Endothelial cell of umbilical vein (primary cell): Measurements from ENCODE around the gene CD160. TPM values are rescaled to one million over a fixed set of nuclear protein-coding genes. Genes with fewer than 3 reads are reported as not detected.
"Not testable (repeated sequence)": the region's sequence is repeated elsewhere in the genome, so short reads cannot be mapped to it uniquely, and the experiment has no call there.

ENCODE experiments used
- BruUV-seq: library from RNA; stranded (reverse); fragments of 400-500 nt; replicated peaks from 2 replicates; lab custom pipeline; 2021; lab: Mats Ljungman, UMichigan
- CTCF ChIA-PET: fragments of 300-600, 350-600 bp; sonication (Branson Sonifier 250); formaldehyde crosslinking; loops from one replicate; lab custom pipeline; 2021; ENCODE audit warnings: antibody characterized with exemption, inconsistent platforms; lab: Charles Lee
- POLR2A ChIA-PET: fragments of 300-600, 350-600 bp; sonication (Branson Sonifier 250); formaldehyde crosslinking; loops from one replicate; lab custom pipeline; 2021; ENCODE audit warnings: antibody characterized with exemption, inconsistent platforms; lab: Charles Lee
- DNase-seq: peaks from one replicate; pipeline ENCODE4 v3.0.0-alpha.2; 2011; ENCODE audit warnings: low read depth, low spot score
- FAIRE-seq: peaks from 2 replicates; lab custom pipeline; 2011; peaks lifted over from hg19 to GRCh38; lab: Jason Lieb, UNC
- H2AFZ ChIP-seq: 2 replicates; pipeline ENCODE4 v1.6.0; 2012; ENCODE audit warnings: low read depth, low read length, control low read depth, inconsistent platforms
- H3K27ac ChIP-seq: 2 replicates; pipeline ENCODE4 v1.5.1; 2011; ENCODE audit warnings: low read depth, mild to moderate bottlenecking, control low read depth, low read length, moderate library complexity; ENCODE audit not compliant: insufficient read depth
- H3K27me3 ChIP-seq, 2 experiments: 2 replicates each; pipeline versions ENCODE4 v1.6.0 to v1.6.1; 2011; ENCODE audit warnings: low read length in 2 of 2, mixed read lengths in 1 of 2; ENCODE audit not compliant: control insufficient read depth in 2 of 2, insufficient read depth in 2 of 2
- H3K36me3 ChIP-seq, 2 experiments: 2 replicates in 1 of 2; 3 replicates in 1 of 2; pipeline ENCODE4 v1.5.1; 2011; ENCODE audit warnings: low read length in 2 of 2, mild to moderate bottlenecking in 1 of 2, moderate library complexity in 1 of 2; ENCODE audit not compliant: control insufficient read depth in 2 of 2, insufficient read depth in 2 of 2; ENCODE audit errors: extremely low read depth in 1 of 2
- H3K4me1 ChIP-seq: 3 replicates; pipeline ENCODE4 v1.5.1; 2011; ENCODE audit warnings: mild to moderate bottlenecking, low read length; ENCODE audit not compliant: control insufficient read depth, insufficient read depth; ENCODE audit errors: extremely low read depth
- H3K4me2 ChIP-seq: 2 replicates; pipeline ENCODE4 v1.6.1; 2011; ENCODE audit warnings: low read length, control low read depth, mixed read lengths; ENCODE audit not compliant: insufficient read depth
- H3K4me3 ChIP-seq, 3 experiments: fragments of 200-600 bp in 1 of 3; sonication (generic), shearing (Covaris generic) in 1 of 3; replicated peaks in 1 of 3; 2 replicates each; pipeline ENCODE4 v1.5.1; 2011 to 2016; ENCODE audit warnings: control low read depth in 3 of 3, low read length in 3 of 3, mild to moderate bottlenecking in 2 of 3, inconsistent platforms in 1 of 3, low read depth in 1 of 3, moderate library complexity in 1 of 3; ENCODE audit not compliant: insufficient read depth in 1 of 3
- H3K79me2 ChIP-seq: 2 replicates; pipeline ENCODE4 v1.6.0; 2012; ENCODE audit warnings: low read length, inconsistent platforms; ENCODE audit not compliant: control insufficient read depth, insufficient read depth
- H3K9ac ChIP-seq: replicated peaks from 2 replicates; pipeline ENCODE3; 2011; ENCODE audit warnings: low read length, control low read depth; ENCODE audit not compliant: insufficient read depth; ENCODE audit errors: extremely low read depth
- H3K9me1 ChIP-seq: replicated peaks from 3 replicates; pipeline ENCODE4 v1.6.0; 2011; ENCODE audit warnings: mild to moderate bottlenecking, low read length; ENCODE audit not compliant: control insufficient read depth, insufficient read depth; ENCODE audit errors: extremely low read depth
- H3K9me3 ChIP-seq: replicated peaks from 2 replicates; pipeline ENCODE4 v1.5.1; 2012; ENCODE audit warnings: low read length, inconsistent platforms; ENCODE audit not compliant: control insufficient read depth, insufficient read depth
- H4K20me1 ChIP-seq: replicated peaks from 2 replicates; pipeline ENCODE3; 2011; ENCODE audit warnings: mild to moderate bottlenecking, low read length; ENCODE audit not compliant: control insufficient read depth, insufficient read depth; ENCODE audit errors: extremely low read depth
- FOS ChIP-seq: IDR thresholded peaks from 2 replicates; pipeline ENCODE4 v1.6.1; 2011; ENCODE audit warnings: mild to moderate bottlenecking, low read length, moderate library complexity, borderline replicate concordance; ENCODE audit not compliant: insufficient read depth
- GATA2 ChIP-seq: IDR thresholded peaks from 2 replicates; pipeline ENCODE4 v1.7.0; 2011; ENCODE audit warnings: low read depth, mild to moderate bottlenecking, moderate library complexity, mixed read lengths, low read length; ENCODE audit not compliant: insufficient read length, insufficient read depth
- JUN ChIP-seq: IDR thresholded peaks from 2 replicates; pipeline ENCODE4 v1.6.1; 2011; ENCODE audit warnings: borderline replicate concordance, low read depth; ENCODE audit not compliant: insufficient read length, insufficient read depth
- MYC ChIP-seq: IDR thresholded peaks from one replicate; pipeline ENCODE4 v1.6.1; 2011; ENCODE audit warnings: mild to moderate bottlenecking, low read depth, low read length
- POLR2A ChIP-seq: IDR thresholded peaks from 2 replicates; pipeline ENCODE4 v1.6.1; 2012; ENCODE audit warnings: low read depth, mild to moderate bottlenecking, control low read depth, low read length
- POLR2AphosphoS5 ChIP-seq: IDR thresholded peaks from 2 replicates; pipeline ENCODE4 v1.6.1; 2012; ENCODE audit warnings: low read depth, mild to moderate bottlenecking, control low read depth, low read length, moderate library complexity; ENCODE audit not compliant: insufficient read depth
- dilution Hi-C: fragments of 300-500 bp; cut with MboI; formaldehyde crosslinking; loops from one replicate; pipeline ENCODE4 v1.15.0; 2019; ENCODE audit warnings: low sequenced_read_pairs; ENCODE audit not compliant: extremely low pct_ligation_motif_present
- intact Hi-C: fragments of 100-400 bp; cut with micrococcal nuclease; formaldehyde crosslinking; loops from one replicate; pipeline ENCODE4 v1.10.0; 2022
- polyA plus RNA-seq, 4 experiments: library from polyadenylated mRNA; depleted of rRNA in 3 of 4; stranded (reverse) in 3 of 4; unstranded in 1 of 4; fragments of >200 nt; gene quantifications; 2 replicates each; pipeline versions ENCODE4 v1.2.1 to v1.2.3, GENCODE V29; 2011 to 2012; ENCODE audit warnings: missing spikeins in 1 of 4
- total RNA-seq: library from RNA; stranded (reverse); gene quantifications from 2 replicates; pipeline ENCODE4 v1.2.3, GENCODE V29; 2021
- TF ChIP-seq, protein P1 (sequence below), 2 donors: IDR thresholded peaks; 1 replicate in 1 of 2; 2 replicates in 1 of 2; pipeline ENCODE4 v1.5.1; 2011; ENCODE audit warnings: low read length in 2 of 2, mild to moderate bottlenecking in 2 of 2, moderate library complexity in 2 of 2, control low read depth in 1 of 2, inconsistent platforms in 1 of 2, low read depth in 1 of 2; ENCODE audit not compliant: insufficient read depth in 1 of 2; ENCODE audit errors: extremely low read depth in 1 of 2

The CD160 gene
- total and polyA plus RNA-seq, 2 donors (not counting 3 experiments of a cell fraction or from before 2014, with no cell fraction given) = not detected

DNA sequence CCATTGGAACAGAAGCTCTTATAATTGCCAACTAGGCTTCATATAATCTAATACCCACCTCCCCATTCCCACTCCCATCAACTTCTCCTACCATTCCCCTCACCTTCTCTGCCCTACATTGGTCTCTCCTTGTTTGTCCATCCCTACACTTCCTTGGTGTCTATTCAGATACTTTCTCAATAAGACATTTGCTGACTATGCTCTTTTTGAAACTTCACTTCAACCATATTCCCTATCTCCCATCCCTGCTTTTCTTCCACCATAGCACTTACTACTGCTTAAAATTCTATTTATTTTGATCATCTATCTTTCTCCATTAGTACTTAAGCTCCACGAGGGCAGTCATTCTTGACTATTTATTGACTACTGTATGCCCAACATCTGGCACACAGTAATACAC is 40.4 kb downstream of the CD160 start:
- FAIRE-seq (no peak), DNase-seq (no peak)
- dilution Hi-C loops = no loop called here
- no peaks in the 10 kb centered on the region for H3K4me1 ChIP-seq
- intact Hi-C loops = loop anchor here (10.0 kb wide), 1 partner anchor 65 kb away; the partner anchor contains the start of genes POLR3C and RNF115
- H3K27ac ChIP-seq = no peak overlapping the region
- no peaks in the 10 kb centered on the region for H4K20me1 ChIP-seq
- no peaks in the 10 kb centered on the region for H3K9me3 ChIP-seq
- H3K27me3 ChIP-seq = no peaks in the 10 kb centered on the region
- H3K36me3 ChIP-seq = peaks cover 2 to 3% of the 10 kb centered on the region in 2 experiments
- TF ChIP-seq POLR2A = no peak
- TF ChIP-seq FOS = no peak
- TF ChIP-seq MYC = no peak
- TF ChIP-seq POLR2AphosphoS5 = no peak
- no peak for TF ChIP-seq GATA2
- TF ChIP-seq, protein P1, sequence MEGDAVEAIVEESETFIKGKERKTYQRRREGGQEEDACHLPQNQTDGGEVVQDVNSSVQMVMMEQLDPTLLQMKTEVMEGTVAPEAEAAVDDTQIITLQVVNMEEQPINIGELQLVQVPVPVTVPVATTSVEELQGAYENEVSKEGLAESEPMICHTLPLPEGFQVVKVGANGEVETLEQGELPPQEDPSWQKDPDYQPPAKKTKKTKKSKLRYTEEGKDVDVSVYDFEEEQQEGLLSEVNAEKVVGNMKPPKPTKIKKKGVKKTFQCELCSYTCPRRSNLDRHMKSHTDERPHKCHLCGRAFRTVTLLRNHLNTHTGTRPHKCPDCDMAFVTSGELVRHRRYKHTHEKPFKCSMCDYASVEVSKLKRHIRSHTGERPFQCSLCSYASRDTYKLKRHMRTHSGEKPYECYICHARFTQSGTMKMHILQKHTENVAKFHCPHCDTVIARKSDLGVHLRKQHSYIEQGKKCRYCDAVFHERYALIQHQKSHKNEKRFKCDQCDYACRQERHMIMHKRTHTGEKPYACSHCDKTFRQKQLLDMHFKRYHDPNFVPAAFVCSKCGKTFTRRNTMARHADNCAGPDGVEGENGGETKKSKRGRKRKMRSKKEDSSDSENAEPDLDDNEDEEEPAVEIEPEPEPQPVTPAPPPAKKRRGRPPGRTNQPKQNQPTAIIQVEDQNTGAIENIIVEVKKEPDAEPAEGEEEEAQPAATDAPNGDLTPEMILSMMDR (IDR thresholded peaks at IDR 0.05; ENCODE audit: extremely low read depth in 1 of 2, insufficient read depth in 1 of 2, low read depth in 1 of 2, low read length in 2 of 2) = no peak
- TF ChIP-seq JUN = no peak
- H3K4me3 ChIP-seq = no peak overlapping the region
- no TSS peak for BruUV-seq
- ChIA-PET CTCF (no interaction called here), POLR2A (no interaction called here)
- H3K79me2 ChIP-seq = no peaks in the 10 kb centered on the region
- no peak overlapping the region for H2AFZ ChIP-seq
- no peak overlapping the region for H3K4me2 ChIP-seq
- no peak overlapping the region for H3K9ac ChIP-seq
- no peaks in the 10 kb centered on the region for H3K9me1 ChIP-seq

DNA sequence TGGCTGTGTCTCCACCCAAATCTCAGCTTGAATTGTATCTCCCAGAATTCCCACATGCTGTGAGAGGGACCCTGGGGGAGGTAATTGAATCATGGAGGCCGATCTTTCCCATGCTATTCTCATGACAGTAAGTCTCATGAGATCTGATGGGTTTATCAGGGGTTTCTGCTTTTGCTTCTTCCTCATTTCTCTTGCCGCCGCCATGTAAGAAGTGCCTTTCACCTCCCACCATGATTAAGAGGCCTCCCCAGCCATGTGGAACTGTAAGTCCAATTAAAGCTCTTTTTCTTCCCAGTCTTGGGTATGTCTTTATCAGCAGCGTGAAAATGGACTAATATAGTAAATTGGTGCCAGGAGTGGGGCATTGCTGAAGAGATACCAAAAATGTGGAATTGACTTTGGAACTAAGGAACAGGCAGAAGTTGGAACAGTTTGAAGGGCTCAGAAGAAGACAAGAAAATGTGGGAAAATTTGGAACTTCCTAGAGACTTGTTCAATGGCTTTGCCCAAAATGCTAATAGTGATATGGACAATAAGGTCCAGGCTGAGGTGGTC is 41.2 kb downstream of the CD160 start:
- H3K27me3 ChIP-seq, intact Hi-C loops, H3K4me2 ChIP-seq, BruUV-seq, H4K20me1 ChIP-seq, H3K9me3 ChIP-seq, H3K9me1 ChIP-seq, H3K36me3 ChIP-seq, H3K4me3 ChIP-seq, H3K79me2 ChIP-seq, H2AFZ ChIP-seq, DNase-seq, H3K27ac ChIP-seq, H3K4me1 ChIP-seq, POLR2A ChIA-PET, dilution Hi-C loops, H3K9ac ChIP-seq, CTCF ChIA-PET: not testable (repeated sequence)
- FAIRE-seq = peak; percentile 59

DNA sequence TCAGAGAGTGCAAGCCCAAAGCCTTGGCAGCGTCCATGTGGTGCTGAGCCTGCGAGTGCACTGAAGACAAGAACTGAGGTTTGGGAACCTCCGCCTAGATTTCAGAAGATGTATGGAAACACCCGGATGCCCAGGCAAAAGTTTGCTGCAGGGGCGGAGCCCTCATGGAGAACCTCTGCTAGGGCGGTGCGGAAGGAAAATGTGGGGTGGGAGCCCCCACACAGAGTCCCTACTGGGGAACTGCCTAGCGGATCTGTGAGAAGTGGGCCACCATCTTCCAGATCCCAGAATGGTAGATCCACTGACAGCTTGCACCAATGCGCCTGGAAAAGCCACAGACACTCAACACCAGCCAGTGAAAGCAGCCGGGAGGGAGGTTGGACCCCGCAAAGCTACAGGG is 42.2 kb downstream of the CD160 start:
- H3K27ac ChIP-seq, H3K9ac ChIP-seq, H3K9me1 ChIP-seq, H2AFZ ChIP-seq, BruUV-seq, H3K4me1 ChIP-seq, FAIRE-seq, POLR2A ChIA-PET, DNase-seq, H4K20me1 ChIP-seq, H3K79me2 ChIP-seq, H3K4me3 ChIP-seq, H3K27me3 ChIP-seq, H3K9me3 ChIP-seq, CTCF ChIA-PET, H3K36me3 ChIP-seq, intact Hi-C loops, dilution Hi-C loops, H3K4me2 ChIP-seq: not testable (repeated sequence)
